HCT116 (cell line): ENCODE results near the gene HAPSTR1. TPM values are rescaled to one million over a fixed set of nuclear protein-coding genes. Genes with fewer than 3 reads are reported as not detected.

ENCODE experiments used
- ATAC-seq: fragments of 200-7000 bp; cut with Tn5 transposase; 2 replicates; pipeline ENCODE4 v1.9.1; 2020; ENCODE audit warnings: mild to moderate bottlenecking, moderate library complexity
- BruUV-seq: library from RNA; stranded (reverse); fragments of 400-500 nt; replicated peaks from 2 replicates; lab custom pipeline; 2021; lab: Mats Ljungman, UMichigan
- CTCF ChIA-PET: fragments of 300-600 bp; sonication (Branson Sonifier 250); formaldehyde crosslinking; loops from one replicate; lab custom pipeline; 2021; ENCODE audit warnings: antibody characterized with exemption; lab: Charles Lee
- POLR2A ChIA-PET: fragments of 300-600, 350-600 bp; sonication (Branson Sonifier 250); formaldehyde crosslinking; loops from one replicate; lab custom pipeline; 2021; ENCODE audit warnings: antibody characterized with exemption; lab: Charles Lee
- RAD21 ChIA-PET, 2 experiments: fragments of 300-600 bp; sonication (Branson Sonifier 250); formaldehyde crosslinking; loops; one replicate each; lab custom pipeline; 2023; ENCODE audit warnings: low total read pairs in 2 of 2; ENCODE audit not compliant: uncharacterized antibody in 2 of 2, unreplicated experiment in 2 of 2, low non-redundant PET in 1 of 2; lab: Charles Lee
- DNase-seq: peaks from one replicate; pipeline ENCODE4 v3.0.0-alpha.2; 2010; ENCODE audit warnings: low read depth, low spot score
- H2AFZ ChIP-seq: fragments of 200-600 bp; shearing (Covaris generic), sonication (generic); 2 replicates; pipeline ENCODE4 v1.6.1; 2017; ENCODE audit warnings: low read depth, mixed run types, mixed read lengths, antibody characterized with exemption, low read length; ENCODE audit not compliant: poor library complexity, severe bottlenecking
- H3K27ac ChIP-seq: 2 replicates; pipeline ENCODE4 v1.5.1; 2012; ENCODE audit warnings: low read depth, low read length
- H3K27me3 ChIP-seq: fragments of 200-600 bp; sonication (generic); 2 replicates; pipeline ENCODE4 v1.6.1; 2016; ENCODE audit warnings: mixed run types, low read length, mixed read lengths; ENCODE audit not compliant: insufficient read depth
- H3K36me3 ChIP-seq, 2 experiments: fragments of 200-500 bp in 1 of 2; fragments of 200-600 bp in 1 of 2; sonication (Bioruptor generic) in 1 of 2; sonication (generic) in 1 of 2; 2 replicates each; pipeline versions ENCODE4 v1.5.1 to v1.6.1; 2014 to 2016; ENCODE audit warnings: low read length in 2 of 2, inconsistent platforms in 1 of 2, mixed read lengths in 1 of 2, mixed run types in 1 of 2; ENCODE audit not compliant: insufficient read depth in 2 of 2, control insufficient read depth in 1 of 2
- H3K4me1 ChIP-seq, 2 experiments: fragments of 200-600 bp in 1 of 2; sonication (generic) in 1 of 2; 2 replicates each; pipeline versions ENCODE4 v1.5.1 to v1.6.1; 2012 to 2017; ENCODE audit warnings: low read length in 2 of 2, inconsistent platforms in 1 of 2, mild to moderate bottlenecking in 1 of 2, mixed read lengths in 1 of 2, mixed run types in 1 of 2, moderate library complexity in 1 of 2; ENCODE audit not compliant: insufficient read depth in 2 of 2, control insufficient read depth in 1 of 2
- H3K4me2 ChIP-seq: fragments of 200-600 bp; sonication (generic); 2 replicates; pipeline ENCODE4 v1.6.1; 2017; ENCODE audit warnings: mixed run types, low read length, mixed read lengths
- H3K4me3 ChIP-seq, 2 experiments: fragments of 200-600 bp in 1 of 2; sonication (generic) in 1 of 2; replicated peaks in 1 of 2; 2 replicates each; pipeline ENCODE4 v1.5.1; 2011 to 2016; ENCODE audit warnings: low read length in 2 of 2, control low read depth in 1 of 2, low read depth in 1 of 2, mild to moderate bottlenecking in 1 of 2, mixed read lengths in 1 of 2, mixed run types in 1 of 2
- H3K79me2 ChIP-seq: fragments of 200-600 bp; sonication (generic); 2 replicates; pipeline ENCODE4 v1.6.1; 2017; ENCODE audit warnings: mild to moderate bottlenecking, mixed run types, low read length, moderate library complexity, mixed read lengths; ENCODE audit not compliant: insufficient read depth
- H3K9ac ChIP-seq: fragments of 200-600 bp; sonication (generic); 2 replicates; pipeline ENCODE4 v1.6.1; 2016; ENCODE audit warnings: low read length, mixed read lengths
- H3K9me2 ChIP-seq: fragments of 200-600 bp; sonication (generic), shearing (Covaris generic); 2 replicates; pipeline ENCODE4 v1.6.1; 2017; ENCODE audit warnings: mixed run types, mild to moderate bottlenecking, moderate library complexity; ENCODE audit not compliant: insufficient read depth
- H3K9me3 ChIP-seq, 2 experiments: fragments of 200-500 bp in 1 of 2; fragments of 200-600 bp in 1 of 2; sonication (Bioruptor generic) in 1 of 2; sonication (generic) in 1 of 2; 2 replicates each; pipeline ENCODE4 v1.6.1; 2014 to 2017; ENCODE audit warnings: low read length in 2 of 2, mixed read lengths in 2 of 2, inconsistent platforms in 1 of 2, low read depth in 1 of 2, mild to moderate bottlenecking in 1 of 2, mixed run types in 1 of 2, moderate library complexity in 1 of 2; ENCODE audit not compliant: control insufficient read depth in 1 of 2, insufficient read depth in 1 of 2
- H4K20me1 ChIP-seq: fragments of 200-600 bp; sonication (generic), shearing (Covaris generic); 2 replicates; pipeline ENCODE4 v1.6.1; 2017; ENCODE audit warnings: mixed run types, mild to moderate bottlenecking, moderate library complexity; ENCODE audit not compliant: insufficient read depth
- CBX3 ChIP-seq: IDR thresholded peaks from 2 replicates; pipeline ENCODE4 v1.6.1; 2012; ENCODE audit warnings: low read depth
- CEBPB ChIP-seq: IDR thresholded peaks from 2 replicates; pipeline ENCODE4 v1.6.1; 2012; ENCODE audit warnings: low read depth
- EGR1 ChIP-seq: IDR thresholded peaks from 2 replicates; pipeline ENCODE4 v1.6.1; 2012; ENCODE audit warnings: low read depth
- ELF1 ChIP-seq: IDR thresholded peaks from 2 replicates; pipeline ENCODE4 v1.6.1; 2012; ENCODE audit warnings: low read depth, borderline replicate concordance
- EZH2 ChIP-seq: fragments of 200-600 bp; sonication (generic); IDR thresholded peaks from 2 replicates; pipeline ENCODE4 v1.6.1; 2017; ENCODE audit warnings: antibody characterized with exemption, mixed run types
- EZH2phosphoT487 ChIP-seq: fragments of 200-600 bp; IDR thresholded peaks from 2 replicates; pipeline ENCODE4 v1.6.1; 2018; ENCODE audit warnings: antibody characterized with exemption, borderline replicate concordance
- RAD21 ChIP-seq: IDR thresholded peaks from 2 replicates; pipeline ENCODE4 v1.6.1; 2012; ENCODE audit warnings: low read depth, mild to moderate bottlenecking
- SP1 ChIP-seq: IDR thresholded peaks from 2 replicates; pipeline ENCODE4 v1.6.1; 2012; ENCODE audit warnings: low read depth
- SRF ChIP-seq: IDR thresholded peaks from 2 replicates; pipeline ENCODE4 v1.6.1; 2012; ENCODE audit warnings: low read depth
- YY1 ChIP-seq: IDR thresholded peaks from 2 replicates; pipeline ENCODE4 v1.6.1; 2011; ENCODE audit warnings: low read length, low read depth, moderate library complexity, mild to moderate bottlenecking; ENCODE audit not compliant: insufficient replicate concordance; ENCODE audit errors: extremely low read depth
- intact Hi-C: fragments of 100-400 bp; cut with micrococcal nuclease; formaldehyde crosslinking; loops from 2 replicates; pipeline ENCODE4 v1.10.0; 2022
- total RNA-seq: library from RNA; stranded (reverse); gene quantifications from one replicate; pipeline ENCODE4 v1.2.1, GENCODE V29; 2021; ENCODE audit not compliant: unreplicated experiment
- TF ChIP-seq, protein P1 (sequence below): IDR thresholded peaks from 2 replicates; pipeline ENCODE4 v1.6.1; 2012

Gene HAPSTR1
- total RNA-seq, 1 experiment from 2014 or later = 54.9 TPM

DNA sequence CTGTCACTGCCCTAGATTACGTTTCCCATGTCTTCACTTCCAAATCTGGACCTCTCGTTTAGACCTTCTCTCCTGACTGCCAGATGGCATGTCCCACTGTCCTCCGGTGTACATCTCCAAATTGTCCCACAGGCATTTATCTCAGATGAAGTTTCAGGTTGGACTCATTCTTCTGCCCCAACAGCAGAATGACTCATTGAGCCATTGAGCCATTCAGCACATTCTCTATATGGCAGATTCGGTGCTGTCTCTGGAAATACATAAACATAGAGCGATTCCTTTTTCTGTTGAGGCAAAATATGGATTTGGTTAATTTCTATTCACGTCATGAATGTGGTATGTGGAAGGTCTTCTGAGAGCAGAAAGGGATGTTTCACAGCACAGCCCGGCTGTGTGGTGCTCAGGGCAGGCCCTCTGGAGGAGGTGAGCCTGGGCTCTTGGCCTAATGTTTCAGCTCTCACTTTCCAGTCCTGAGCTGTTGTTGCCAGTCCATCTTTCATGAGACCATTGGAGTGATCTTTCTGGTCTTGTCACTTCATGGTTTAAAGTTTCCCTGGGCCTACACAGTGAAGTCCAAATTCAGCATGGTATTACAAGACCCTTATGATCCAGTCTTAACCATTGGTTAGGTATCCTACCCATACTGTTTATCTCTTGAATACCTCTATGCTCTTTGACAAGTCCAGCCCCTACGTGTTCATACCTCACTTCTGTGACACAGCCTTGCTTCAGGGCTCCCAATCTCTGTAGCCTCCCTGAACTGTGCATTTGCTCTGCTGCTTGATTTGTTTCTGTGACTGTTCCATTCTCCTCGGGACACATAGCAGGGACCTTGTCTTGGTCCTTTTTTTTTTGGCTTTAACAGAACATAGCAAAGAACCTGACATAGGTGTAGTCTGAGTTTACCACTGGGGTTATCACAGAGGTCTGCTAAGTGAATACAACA, 15.9 kb downstream of the HAPSTR1 start:
- ChIA-PET POLR2A (interaction anchor here (1.0 kb wide), 1 partner anchor 10 kb away, joined by 4 read pairs; no protein-coding TSS in a partner anchor), RAD21 (no interaction called here), CTCF (no interaction called here)
- H3K27ac ChIP-seq = no peak overlapping the region
- no peak for DNase-seq
- BruUV-seq = no TSS peak
- no peaks in the 10 kb centered on the region for H3K27me3 ChIP-seq
- H3K4me1 ChIP-seq = peaks cover 0 to 13% of the 10 kb centered on the region in 2 experiments; a peak in 2 of 4 replicates
- no peak overlapping the region for H3K4me3 ChIP-seq
- peaks cover 54% of the 10 kb centered on the region for H4K20me1 ChIP-seq
- no peaks in the 10 kb centered on the region for H3K9me2 ChIP-seq
- TF ChIP-seq ELF1 = no peak
- TF ChIP-seq RAD21 = no peak
- no peak for TF ChIP-seq SRF
- no peak for TF ChIP-seq EZH2phosphoT487
- no peak for TF ChIP-seq CEBPB
- no peak for TF ChIP-seq YY1
- TF ChIP-seq CBX3 = no peak
- TF ChIP-seq, protein P1, sequence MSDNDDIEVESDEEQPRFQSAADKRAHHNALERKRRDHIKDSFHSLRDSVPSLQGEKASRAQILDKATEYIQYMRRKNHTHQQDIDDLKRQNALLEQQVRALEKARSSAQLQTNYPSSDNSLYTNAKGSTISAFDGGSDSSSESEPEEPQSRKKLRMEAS = no peak
- no peak for TF ChIP-seq EGR1
- no peak for TF ChIP-seq EZH2
- no peak for TF ChIP-seq SP1
- H2AFZ ChIP-seq = no peak overlapping the region
- peaks cover 100% of the 10 kb centered on the region for H3K79me2 ChIP-seq
- intact Hi-C loops = no loop called here
- H3K4me2 ChIP-seq = no peak overlapping the region
- no peaks in the 10 kb centered on the region for H3K9me3 ChIP-seq
- peaks cover 51 to 60% of the 10 kb centered on the region in 2 experiments for H3K36me3 ChIP-seq
- no peak overlapping the region for H3K9ac ChIP-seq
- no peak for ATAC-seq
